GM13976 (cell line): ENCODE data around the gene AKR1C8.
"Not testable (repeated sequence)": the region's sequence is repeated elsewhere in the genome, so short reads cannot be mapped to it uniquely, and the experiment has no call there.

Experiments used
- DNase-seq: peaks from one replicate; pipeline ENCODE4 v3.0.0; 2012; ENCODE audit warnings: low spot score
- in situ Hi-C: fragments of 300-500 bp; cut with MboI; formaldehyde crosslinking; loops from one replicate; pipeline ENCODE4 v1.12.0; 2022; ENCODE audit warnings: low sequenced_read_pairs, mixed read lengths, inconsistent platforms; ENCODE audit not compliant: unreplicated experiment
- TF ChIP-seq, protein P1 (sequence below): IDR thresholded peaks from 2 replicates; pipeline ENCODE4 v1.5.1; 2012; ENCODE audit warnings: borderline replicate concordance, mild to moderate bottlenecking; ENCODE audit not compliant: insufficient read depth; ENCODE audit errors: extremely low read depth, missing control alignments, control extremely low read depth

Gene AKR1C8

DNA sequence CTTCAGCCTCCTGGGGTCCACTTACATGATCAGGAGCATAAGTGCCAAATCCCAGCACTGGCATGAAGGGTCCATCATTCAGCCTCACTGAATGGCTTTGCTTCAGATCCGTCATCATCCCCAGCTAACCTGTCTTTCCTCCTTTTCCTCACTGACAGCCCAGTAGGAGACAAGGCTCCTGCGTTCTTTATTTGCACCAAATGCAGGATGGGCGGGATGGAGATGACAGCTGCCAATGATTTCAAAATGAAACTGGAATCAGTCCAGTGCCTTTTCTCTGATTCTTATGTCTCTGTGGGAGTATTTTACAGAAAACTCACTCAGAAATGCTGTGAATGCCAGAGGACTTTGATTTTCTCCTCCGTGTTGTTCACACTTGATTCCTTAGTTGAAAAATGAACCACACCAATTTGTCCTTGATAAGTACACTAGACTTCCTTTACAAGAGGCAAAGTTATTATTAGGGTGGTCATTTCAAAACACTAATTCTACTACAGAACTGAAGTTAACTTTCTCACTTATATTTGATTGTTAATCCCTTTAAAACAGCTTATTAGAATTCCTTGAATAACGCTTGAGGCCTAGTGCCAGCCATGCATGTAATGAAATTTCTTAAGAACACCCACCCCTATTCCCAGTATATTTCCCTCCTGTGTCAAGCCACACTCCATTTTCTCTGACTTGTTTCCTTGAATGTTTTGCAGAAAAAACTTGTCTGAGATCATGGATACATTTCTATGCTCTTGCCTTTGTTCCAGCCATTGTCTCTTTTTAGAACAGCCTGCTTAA, at the start of gene AKR1C8:
Gene AKR1C8, minus strand, starts transcription at position 164 of the 789 bp plus-strand sequence. Its CDS starts 46 bp downstream, at position 118.
- in situ Hi-C loops: no loop called here
- TF ChIP-seq, protein P1, sequence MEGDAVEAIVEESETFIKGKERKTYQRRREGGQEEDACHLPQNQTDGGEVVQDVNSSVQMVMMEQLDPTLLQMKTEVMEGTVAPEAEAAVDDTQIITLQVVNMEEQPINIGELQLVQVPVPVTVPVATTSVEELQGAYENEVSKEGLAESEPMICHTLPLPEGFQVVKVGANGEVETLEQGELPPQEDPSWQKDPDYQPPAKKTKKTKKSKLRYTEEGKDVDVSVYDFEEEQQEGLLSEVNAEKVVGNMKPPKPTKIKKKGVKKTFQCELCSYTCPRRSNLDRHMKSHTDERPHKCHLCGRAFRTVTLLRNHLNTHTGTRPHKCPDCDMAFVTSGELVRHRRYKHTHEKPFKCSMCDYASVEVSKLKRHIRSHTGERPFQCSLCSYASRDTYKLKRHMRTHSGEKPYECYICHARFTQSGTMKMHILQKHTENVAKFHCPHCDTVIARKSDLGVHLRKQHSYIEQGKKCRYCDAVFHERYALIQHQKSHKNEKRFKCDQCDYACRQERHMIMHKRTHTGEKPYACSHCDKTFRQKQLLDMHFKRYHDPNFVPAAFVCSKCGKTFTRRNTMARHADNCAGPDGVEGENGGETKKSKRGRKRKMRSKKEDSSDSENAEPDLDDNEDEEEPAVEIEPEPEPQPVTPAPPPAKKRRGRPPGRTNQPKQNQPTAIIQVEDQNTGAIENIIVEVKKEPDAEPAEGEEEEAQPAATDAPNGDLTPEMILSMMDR: no peak
- DNase-seq: no peak

DNA sequence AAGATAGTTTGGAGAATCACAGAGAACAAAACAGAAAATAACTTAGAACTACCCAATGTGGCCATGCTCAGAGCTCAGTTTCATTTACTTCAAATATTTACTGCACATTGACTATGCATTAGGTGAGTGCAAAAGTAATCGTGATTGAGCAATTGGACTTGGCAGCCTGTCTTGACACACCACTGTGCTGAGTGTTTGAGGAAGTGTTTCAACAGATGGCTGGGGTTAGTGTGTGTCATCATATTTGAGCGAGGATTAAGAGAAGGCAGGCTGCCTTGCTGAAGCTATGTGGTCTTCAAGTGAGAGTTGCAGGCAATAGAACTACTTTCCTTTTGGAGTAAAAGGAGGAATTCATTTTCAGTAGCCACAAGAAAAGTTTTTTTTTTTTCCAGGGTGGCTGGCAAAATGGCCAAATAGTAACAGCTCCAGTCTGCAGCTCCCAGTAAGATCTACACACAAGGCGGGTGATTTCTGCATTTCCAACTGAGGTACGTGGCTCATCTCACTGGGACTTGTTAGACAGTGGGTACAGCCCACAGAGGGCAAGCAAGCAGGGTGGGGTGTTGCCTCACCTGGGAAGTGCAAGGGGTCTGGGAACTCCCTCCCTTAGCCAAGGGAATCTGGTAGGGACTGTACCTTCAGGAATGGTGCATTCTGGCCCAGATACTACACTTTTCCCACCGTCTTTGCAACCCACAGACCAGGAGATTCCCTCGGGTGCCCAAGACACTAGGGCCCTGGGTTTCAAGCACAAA, 49.3 kb upstream of the AKR1C8 start:
- no peak for DNase-seq
- TF ChIP-seq, protein P1: no peak
- in situ Hi-C loops: no loop called here

DNA sequence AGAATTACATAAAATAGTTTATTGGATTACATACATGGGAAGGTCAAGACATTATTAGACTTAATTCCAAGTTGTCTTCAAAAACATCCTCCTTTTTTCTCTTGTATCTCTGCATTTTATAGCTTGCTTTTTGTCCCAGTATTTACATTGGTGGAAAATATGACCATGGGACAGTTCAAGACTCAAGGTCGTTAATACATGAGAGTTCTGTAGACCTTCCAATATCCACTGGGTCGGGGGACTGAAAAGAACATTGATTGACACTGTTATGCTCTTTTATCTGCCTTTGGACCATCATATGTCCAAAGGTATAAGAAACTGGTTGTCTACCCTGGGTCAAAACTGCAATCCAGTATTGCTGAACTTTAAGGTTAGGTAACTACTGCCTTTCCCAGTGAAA, 48.4 kb upstream of the AKR1C8 start:
- DNase-seq: no peak
- in situ Hi-C loops: no loop called here
- TF ChIP-seq, protein P1: no peak

DNA sequence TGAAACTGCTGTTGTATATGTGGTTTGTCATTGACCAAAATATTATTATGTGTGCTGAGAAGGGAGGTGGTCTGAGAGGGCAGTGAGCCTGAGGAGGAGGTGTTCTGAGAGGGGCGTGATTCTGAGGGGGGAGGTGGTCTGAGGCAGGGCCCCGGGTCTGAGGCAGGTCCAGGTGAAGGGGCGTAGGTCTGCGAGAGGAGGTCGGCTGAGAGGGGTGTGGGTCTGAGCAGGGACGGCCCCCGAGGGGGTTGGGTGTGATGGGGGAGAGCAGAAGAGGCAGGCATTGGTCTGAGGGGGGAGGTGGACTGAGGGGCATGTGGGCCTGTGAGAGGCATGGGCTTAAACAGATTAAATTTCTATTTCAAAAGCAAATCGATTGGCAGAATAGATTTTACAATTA, 44.1 kb upstream of the AKR1C8 start:
- in situ Hi-C loops: no loop called here
- TF ChIP-seq, protein P1: no peak
- no peak for DNase-seq

DNA sequence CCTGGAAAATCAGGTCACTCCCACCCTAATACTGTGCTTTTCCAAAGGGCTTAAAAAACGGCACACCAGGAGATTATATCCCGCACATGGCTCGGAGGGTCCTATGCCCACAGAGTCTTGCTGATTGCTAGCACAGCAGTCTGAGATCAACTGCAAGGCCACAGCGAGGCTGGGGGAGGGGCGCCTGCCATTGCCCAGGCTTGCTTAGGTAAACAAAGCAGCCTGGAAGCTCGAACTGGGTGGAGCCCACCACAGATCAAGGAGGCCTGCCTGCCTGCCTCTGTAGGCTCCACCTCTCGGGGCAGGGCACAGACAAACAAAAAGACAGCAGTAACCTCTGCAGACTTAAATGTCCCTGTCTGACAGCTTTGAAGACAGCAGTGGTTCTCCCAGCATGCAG, 38.0 kb upstream of the AKR1C8 start:
- in situ Hi-C loops, DNase-seq: not testable (repeated sequence)

DNA sequence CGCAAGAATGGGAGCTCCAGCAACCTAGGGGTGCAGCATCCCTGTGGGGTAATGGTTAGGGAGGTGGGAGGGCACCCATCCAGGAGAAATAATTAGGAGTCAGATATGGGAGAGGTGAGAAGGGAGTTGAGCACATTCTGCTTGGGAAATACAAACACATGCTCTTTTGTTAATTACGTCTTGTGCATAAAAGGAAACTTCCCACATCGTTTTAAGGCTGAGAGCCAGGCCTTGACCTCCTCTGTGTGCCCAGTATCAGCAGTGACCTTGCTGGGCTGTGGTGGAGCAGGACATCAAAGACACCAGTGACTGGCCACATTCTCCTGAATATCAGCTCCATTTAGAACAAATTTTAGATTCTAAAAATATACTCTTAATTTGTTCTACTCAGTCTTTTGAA, 34.3 kb upstream of the AKR1C8 start:
- DNase-seq: no peak
- in situ Hi-C loops: no loop called here
- TF ChIP-seq, protein P1: no peak

DNA sequence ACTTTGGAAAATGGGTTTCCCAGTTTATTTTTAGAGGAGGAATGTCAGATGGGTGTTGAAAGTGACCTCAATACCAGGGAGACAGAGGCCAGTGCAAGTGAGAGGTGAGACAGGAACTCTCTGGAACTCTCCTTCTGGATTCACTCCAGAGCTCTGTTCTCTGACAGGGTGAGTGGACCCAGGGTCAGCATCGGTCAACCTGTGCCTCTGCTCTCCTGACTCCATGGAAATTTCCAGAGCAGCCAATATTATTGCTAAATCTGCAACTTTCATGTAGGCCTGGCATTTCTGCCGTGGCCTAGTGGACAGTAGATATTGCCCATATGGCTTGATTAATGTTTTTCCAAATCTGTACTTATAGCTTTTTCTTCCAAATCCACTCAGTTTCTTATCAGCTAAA, 31.9 kb upstream of the AKR1C8 start:
- DNase-seq: no peak
- in situ Hi-C loops: no loop called here
- TF ChIP-seq, protein P1: no peak
